HepG2 (cell line): Measurements from ENCODE around the gene IBA57. TPM values are rescaled to one million over a fixed set of nuclear protein-coding genes. Genes with fewer than 3 reads are reported as not detected.
A peak's percentile ranks its signal among the peaks of the same experiment; 100 is the strongest.

Source experiments
- HBP1 ChIP-seq: IDR thresholded peaks from 2 replicates; pipeline ENCODE4 v1.6.1; 2016; ENCODE audit warnings: low read depth, control low read depth
- HIVEP1 ChIP-seq: sonication (generic); formaldehyde crosslinking; IDR thresholded peaks from 2 replicates; pipeline ENCODE4 v1.4.0; 2020; ENCODE audit warnings: mild to moderate bottlenecking, missing genetic modification reagents
- HMGXB3 ChIP-seq: sonication (generic); formaldehyde crosslinking; IDR thresholded peaks from 2 replicates; pipeline ENCODE4 v1.4.0; 2020; ENCODE audit warnings: missing genetic modification reagents, borderline replicate concordance
- HOXD1 ChIP-seq: sonication (generic); formaldehyde crosslinking; IDR thresholded peaks from 2 replicates; pipeline ENCODE4 v1.5.0; 2020; ENCODE audit warnings: missing genetic modification reagents
- NPAS2 ChIP-seq: sonication (generic); formaldehyde crosslinking; IDR thresholded peaks from 2 replicates; pipeline ENCODE4 v1.8.0; 2022; ENCODE audit warnings: mild to moderate bottlenecking, missing genetic modification reagents, borderline replicate concordance
- NR2F6 ChIP-seq, 2 experiments: IDR thresholded peaks; 2 replicates each; pipeline ENCODE4 v1.6.1; 2016; ENCODE audit warnings: antibody characterized with exemption in 1 of 2, mild to moderate bottlenecking in 1 of 2
- REXO4 ChIP-seq: sonication (generic); formaldehyde crosslinking; IDR thresholded peaks from 2 replicates; pipeline ENCODE4 v1.8.0; 2022; ENCODE audit warnings: missing genetic modification reagents, mild to moderate bottlenecking, borderline replicate concordance
- ZBTB38 ChIP-seq: sonication (generic); formaldehyde crosslinking; IDR thresholded peaks from 2 replicates; pipeline ENCODE4 v1.5.1; 2020; ENCODE audit warnings: mild to moderate bottlenecking, missing genetic modification reagents
- ZSCAN30 ChIP-seq: sonication (generic); formaldehyde crosslinking; IDR thresholded peaks from 2 replicates; pipeline ENCODE4 v1.5.0; 2020; ENCODE audit warnings: mild to moderate bottlenecking, missing genetic modification reagents
- polyA plus RNA-seq, 8 experiments: library from polyadenylated mRNA; depleted of rRNA in 3 of 8; stranded (reverse) in 7 of 8; unstranded in 1 of 8; fragments of >200 nt; fragmentation: Illumina TruSeq in 4 of 8; extraction: Trizol in 4 of 8; gene quantifications; 2 replicates each; pipeline versions ENCODE4 v1.2.1 to v1.2.3, GENCODE V29; 2011 to 2016; ENCODE audit warnings: low read depth in 4 of 8, missing spikeins in 1 of 8, mixed read lengths in 1 of 8; ENCODE audit not compliant: insufficient read depth in 1 of 8
- total RNA-seq, 5 experiments: library from RNA; depleted of rRNA; stranded (reverse); fragments of >200 nt; fragmentation: Illumina TruSeq; extraction: Trizol; gene quantifications; 2 replicates each; pipeline ENCODE4 v1.2.3, GENCODE V29; 2016; ENCODE audit warnings: low read depth in 1 of 5
- TF ChIP-seq, protein P1 (sequence below): sonication (generic); formaldehyde crosslinking; IDR thresholded peaks from 2 replicates; pipeline ENCODE4 v1.4.0; 2020; ENCODE audit warnings: mild to moderate bottlenecking, missing genetic modification reagents, borderline replicate concordance
- TF ChIP-seq, protein P2 (sequence below): IDR thresholded peaks from 2 replicates; pipeline ENCODE4 v1.6.1; 2012; ENCODE audit warnings: low read length, improper control_type of control experiment
- TF ChIP-seq, protein P3 (sequence below): sonication (generic); formaldehyde crosslinking; conservative IDR thresholded peaks from 2 replicates; pipeline ENCODE4 v1.4.0; 2020; ENCODE audit warnings: missing genetic modification reagents

The IBA57 gene
- total and polyA plus RNA-seq, 2 of the 13 experiments (the other 11 are each of a cell fraction or from before 2014, with no cell fraction given): 2.3 to 10.2 TPM

- TF ChIP-seq, protein P1, sequence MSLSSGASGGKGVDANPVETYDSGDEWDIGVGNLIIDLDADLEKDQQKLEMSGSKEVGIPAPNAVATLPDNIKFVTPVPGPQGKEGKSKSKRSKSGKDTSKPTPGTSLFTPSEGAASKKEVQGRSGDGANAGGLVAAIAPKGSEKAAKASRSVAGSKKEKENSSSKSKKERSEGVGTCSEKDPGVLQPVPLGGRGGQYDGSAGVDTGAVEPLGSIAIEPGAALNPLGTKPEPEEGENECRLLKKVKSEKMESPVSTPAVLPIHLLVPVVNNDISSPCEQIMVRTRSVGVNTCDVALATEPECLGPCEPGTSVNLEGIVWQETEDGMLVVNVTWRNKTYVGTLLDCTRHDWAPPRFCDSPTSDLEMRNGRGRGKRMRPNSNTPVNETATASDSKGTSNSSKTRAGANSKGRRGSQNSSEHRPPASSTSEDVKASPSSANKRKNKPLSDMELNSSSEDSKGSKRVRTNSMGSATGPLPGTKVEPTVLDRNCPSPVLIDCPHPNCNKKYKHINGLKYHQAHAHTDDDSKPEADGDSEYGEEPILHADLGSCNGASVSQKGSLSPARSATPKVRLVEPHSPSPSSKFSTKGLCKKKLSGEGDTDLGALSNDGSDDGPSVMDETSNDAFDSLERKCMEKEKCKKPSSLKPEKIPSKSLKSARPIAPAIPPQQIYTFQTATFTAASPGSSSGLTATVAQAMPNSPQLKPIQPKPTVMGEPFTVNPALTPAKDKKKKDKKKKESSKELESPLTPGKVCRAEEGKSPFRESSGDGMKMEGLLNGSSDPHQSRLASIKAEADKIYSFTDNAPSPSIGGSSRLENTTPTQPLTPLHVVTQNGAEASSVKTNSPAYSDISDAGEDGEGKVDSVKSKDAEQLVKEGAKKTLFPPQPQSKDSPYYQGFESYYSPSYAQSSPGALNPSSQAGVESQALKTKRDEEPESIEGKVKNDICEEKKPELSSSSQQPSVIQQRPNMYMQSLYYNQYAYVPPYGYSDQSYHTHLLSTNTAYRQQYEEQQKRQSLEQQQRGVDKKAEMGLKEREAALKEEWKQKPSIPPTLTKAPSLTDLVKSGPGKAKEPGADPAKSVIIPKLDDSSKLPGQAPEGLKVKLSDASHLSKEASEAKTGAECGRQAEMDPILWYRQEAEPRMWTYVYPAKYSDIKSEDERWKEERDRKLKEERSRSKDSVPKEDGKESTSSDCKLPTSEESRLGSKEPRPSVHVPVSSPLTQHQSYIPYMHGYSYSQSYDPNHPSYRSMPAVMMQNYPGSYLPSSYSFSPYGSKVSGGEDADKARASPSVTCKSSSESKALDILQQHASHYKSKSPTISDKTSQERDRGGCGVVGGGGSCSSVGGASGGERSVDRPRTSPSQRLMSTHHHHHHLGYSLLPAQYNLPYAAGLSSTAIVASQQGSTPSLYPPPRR (CRISPR knock-in tag): peak; percentile 54; the same call in 1 of the 2 replicates
- no peak; the same call in 1 of the 2 replicates for TF ChIP-seq ZBTB38
- peak; percentile 17; the same call in 1 of the 2 replicates for TF ChIP-seq HBP1
- TF ChIP-seq HOXD1 (CRISPR knock-in tag): no peak
- TF ChIP-seq ZSCAN30 (CRISPR knock-in tag): no peak
- no peak for TF ChIP-seq NPAS2 (CRISPR knock-in tag)
- TF ChIP-seq HMGXB3 (CRISPR knock-in tag): no peak
- TF ChIP-seq, protein P2, sequence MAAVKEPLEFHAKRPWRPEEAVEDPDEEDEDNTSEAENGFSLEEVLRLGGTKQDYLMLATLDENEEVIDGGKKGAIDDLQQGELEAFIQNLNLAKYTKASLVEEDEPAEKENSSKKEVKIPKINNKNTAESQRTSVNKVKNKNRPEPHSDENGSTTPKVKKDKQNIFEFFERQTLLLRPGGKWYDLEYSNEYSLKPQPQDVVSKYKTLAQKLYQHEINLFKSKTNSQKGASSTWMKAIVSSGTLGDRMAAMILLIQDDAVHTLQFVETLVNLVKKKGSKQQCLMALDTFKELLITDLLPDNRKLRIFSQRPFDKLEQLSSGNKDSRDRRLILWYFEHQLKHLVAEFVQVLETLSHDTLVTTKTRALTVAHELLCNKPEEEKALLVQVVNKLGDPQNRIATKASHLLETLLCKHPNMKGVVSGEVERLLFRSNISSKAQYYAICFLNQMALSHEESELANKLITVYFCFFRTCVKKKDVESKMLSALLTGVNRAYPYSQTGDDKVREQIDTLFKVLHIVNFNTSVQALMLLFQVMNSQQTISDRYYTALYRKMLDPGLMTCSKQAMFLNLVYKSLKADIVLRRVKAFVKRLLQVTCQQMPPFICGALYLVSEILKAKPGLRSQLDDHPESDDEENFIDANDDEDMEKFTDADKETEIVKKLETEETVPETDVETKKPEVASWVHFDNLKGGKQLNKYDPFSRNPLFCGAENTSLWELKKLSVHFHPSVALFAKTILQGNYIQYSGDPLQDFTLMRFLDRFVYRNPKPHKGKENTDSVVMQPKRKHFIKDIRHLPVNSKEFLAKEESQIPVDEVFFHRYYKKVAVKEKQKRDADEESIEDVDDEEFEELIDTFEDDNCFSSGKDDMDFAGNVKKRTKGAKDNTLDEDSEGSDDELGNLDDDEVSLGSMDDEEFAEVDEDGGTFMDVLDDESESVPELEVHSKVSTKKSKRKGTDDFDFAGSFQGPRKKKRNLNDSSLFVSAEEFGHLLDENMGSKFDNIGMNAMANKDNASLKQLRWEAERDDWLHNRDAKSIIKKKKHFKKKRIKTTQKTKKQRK: no peak
- TF ChIP-seq NR2F6 (IDR thresholded peaks at IDR 0.05): no peak
- peak; percentile 29 for TF ChIP-seq NR2F6 (CRISPR knock-in tag; IDR thresholded peaks at IDR 0.05)
- no peak for TF ChIP-seq REXO4 (CRISPR knock-in tag)
- TF ChIP-seq HIVEP1 (CRISPR knock-in tag): no peak
- TF ChIP-seq, protein P3, sequence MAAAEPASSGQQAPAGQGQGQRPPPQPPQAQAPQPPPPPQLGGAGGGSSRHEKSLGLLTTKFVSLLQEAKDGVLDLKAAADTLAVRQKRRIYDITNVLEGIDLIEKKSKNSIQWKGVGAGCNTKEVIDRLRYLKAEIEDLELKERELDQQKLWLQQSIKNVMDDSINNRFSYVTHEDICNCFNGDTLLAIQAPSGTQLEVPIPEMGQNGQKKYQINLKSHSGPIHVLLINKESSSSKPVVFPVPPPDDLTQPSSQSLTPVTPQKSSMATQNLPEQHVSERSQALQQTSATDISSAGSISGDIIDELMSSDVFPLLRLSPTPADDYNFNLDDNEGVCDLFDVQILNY: peak; percentile 71; the same call in 1 of the 2 replicates
Observed at GRCh38 chr1:228165372-228166169, at the start of gene IBA57 (continued).
